ENCODE data around the gene UBASH3B.

DNA sequence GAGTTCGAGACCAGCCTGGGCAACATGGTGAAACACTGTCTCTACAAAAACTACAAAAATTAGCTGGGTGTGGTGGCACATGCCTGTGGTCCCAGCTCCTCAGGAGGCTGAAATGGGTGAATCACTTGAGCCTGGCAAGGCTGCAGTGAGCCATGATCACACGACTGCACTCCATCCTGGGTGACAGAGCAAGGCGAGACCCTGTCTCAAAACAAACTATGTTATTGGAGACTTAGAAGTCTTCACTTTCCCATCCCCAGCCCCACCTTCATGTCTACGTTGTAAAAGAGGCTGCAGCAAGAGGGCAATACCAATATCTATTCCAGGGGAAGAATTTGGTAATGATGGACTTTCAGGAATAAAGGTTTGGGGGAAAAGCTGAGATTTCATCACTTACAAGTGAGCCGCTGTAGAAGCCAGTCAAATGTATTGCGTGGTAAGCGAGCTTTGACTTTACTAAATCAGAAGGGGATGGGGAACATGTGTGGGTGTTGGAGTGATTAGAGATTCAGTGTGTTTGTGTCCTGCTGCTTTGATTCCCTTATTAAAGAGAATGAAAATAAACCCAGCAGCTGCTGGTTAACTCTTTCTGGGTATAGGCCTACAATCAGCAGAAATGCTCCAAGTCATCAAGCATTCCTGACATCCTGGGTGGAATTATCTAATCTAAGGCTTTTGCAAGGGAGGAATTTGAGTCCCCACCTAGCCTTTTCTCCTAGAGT is 53.7 kb downstream of the UBASH3B start:
- TF ChIP-seq, protein P1, sequence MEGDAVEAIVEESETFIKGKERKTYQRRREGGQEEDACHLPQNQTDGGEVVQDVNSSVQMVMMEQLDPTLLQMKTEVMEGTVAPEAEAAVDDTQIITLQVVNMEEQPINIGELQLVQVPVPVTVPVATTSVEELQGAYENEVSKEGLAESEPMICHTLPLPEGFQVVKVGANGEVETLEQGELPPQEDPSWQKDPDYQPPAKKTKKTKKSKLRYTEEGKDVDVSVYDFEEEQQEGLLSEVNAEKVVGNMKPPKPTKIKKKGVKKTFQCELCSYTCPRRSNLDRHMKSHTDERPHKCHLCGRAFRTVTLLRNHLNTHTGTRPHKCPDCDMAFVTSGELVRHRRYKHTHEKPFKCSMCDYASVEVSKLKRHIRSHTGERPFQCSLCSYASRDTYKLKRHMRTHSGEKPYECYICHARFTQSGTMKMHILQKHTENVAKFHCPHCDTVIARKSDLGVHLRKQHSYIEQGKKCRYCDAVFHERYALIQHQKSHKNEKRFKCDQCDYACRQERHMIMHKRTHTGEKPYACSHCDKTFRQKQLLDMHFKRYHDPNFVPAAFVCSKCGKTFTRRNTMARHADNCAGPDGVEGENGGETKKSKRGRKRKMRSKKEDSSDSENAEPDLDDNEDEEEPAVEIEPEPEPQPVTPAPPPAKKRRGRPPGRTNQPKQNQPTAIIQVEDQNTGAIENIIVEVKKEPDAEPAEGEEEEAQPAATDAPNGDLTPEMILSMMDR (IDR thresholded peaks at IDR 0.05): no peak
- no peak for TF ChIP-seq POLR2A (IDR thresholded peaks at IDR 0.05)
